GM12878 (cell line): ENCODE data around the gene PRKN. TPM values are rescaled to one million over a fixed set of nuclear protein-coding genes. Genes with fewer than 3 reads are reported as not detected.

Source experiments
- ATAC-seq: fragments of 200-7000 bp; cut with Tn5 transposase; 3 replicates; pipeline ENCODE4 v1.9.1; 2020; ENCODE audit warnings: mild to moderate bottlenecking, moderate library complexity
- BruUV-seq: library from RNA; stranded (reverse); fragments of 400-500 nt; replicated peaks from 2 replicates; lab custom pipeline; 2021; lab: Mats Ljungman, UMichigan
- CTCF ChIA-PET: fragments of 300-600 bp; sonication (Branson Sonifier 250); formaldehyde crosslinking; extraction: SDS; loops from one replicate; lab custom pipeline; 2021; ENCODE audit warnings: inconsistent platforms; lab: Yijun Ruan, JAX
- POLR2A ChIA-PET: fragments of 350-600 bp; formaldehyde crosslinking; extraction: SDS; loops from one replicate; lab custom pipeline; 2021; ENCODE audit warnings: inconsistent platforms; lab: Charles Lee
- RAD21 ChIA-PET: fragments of 300-600 bp; sonication (Branson Sonifier 250); formaldehyde crosslinking; loops from one replicate; lab custom pipeline; 2023; ENCODE audit warnings: antibody characterized with exemption; ENCODE audit not compliant: unreplicated experiment; lab: Charles Lee
- SMC1A ChIA-PET: fragments of 300-600 bp; sonication (Branson Sonifier 250); formaldehyde crosslinking; loops from one replicate; lab custom pipeline; 2023; ENCODE audit not compliant: unreplicated experiment, uncharacterized antibody; lab: Charles Lee
- DNase-seq: peaks from one replicate; pipeline ENCODE4 v3.0.0-alpha.2; 2011; ENCODE audit warnings: low read depth, low spot score
- FAIRE-seq: peaks from 3 replicates; lab custom pipeline; 2011; peaks lifted over from hg19 to GRCh38; lab: Jason Lieb, UNC
- H2AFZ ChIP-seq: 2 replicates; pipeline ENCODE4 v1.6.0; 2011; ENCODE audit warnings: low read depth, low read length, control low read depth; ENCODE audit not compliant: control insufficient read depth
- H3K27ac ChIP-seq: 2 replicates; pipeline ENCODE4 v1.5.1; 2011; ENCODE audit warnings: control low read depth; ENCODE audit not compliant: control insufficient read depth, insufficient read depth
- H3K27me3 ChIP-seq, 2 experiments: replicated peaks in 1 of 2; 2 replicates each; pipeline versions ENCODE4 v1.6.0 to v1.6.1; 2011; ENCODE audit warnings: low read length in 1 of 2; ENCODE audit not compliant: control insufficient read depth in 2 of 2, insufficient read depth in 2 of 2
- H3K36me3 ChIP-seq, 2 experiments: 2 replicates each; pipeline ENCODE4 v1.5.1; 2011; ENCODE audit warnings: low read length in 1 of 2; ENCODE audit not compliant: control insufficient read depth in 2 of 2, insufficient read depth in 2 of 2
- H3K4me1 ChIP-seq: 2 replicates; pipeline ENCODE4 v1.6.1; 2011; ENCODE audit warnings: mild to moderate bottlenecking, low read length, moderate library complexity, mixed read lengths; ENCODE audit not compliant: control insufficient read depth, insufficient read depth
- H3K4me2 ChIP-seq: 2 replicates; pipeline ENCODE4 v1.6.0; 2011; ENCODE audit warnings: control low read depth; ENCODE audit not compliant: control insufficient read depth, insufficient read depth
- H3K4me3 ChIP-seq: fragments of 200-600 bp; sonication (generic); 2 replicates; pipeline ENCODE4 v1.5.1; 2016
- H3K79me2 ChIP-seq: 2 replicates; pipeline ENCODE4 v1.6.0; 2011; ENCODE audit warnings: low read length; ENCODE audit not compliant: control insufficient read depth, insufficient read depth
- H3K9ac ChIP-seq: 2 replicates; pipeline ENCODE4 v1.8.0; 2011; ENCODE audit warnings: low read length, control low read depth, mixed read lengths; ENCODE audit not compliant: control insufficient read depth, insufficient read depth
- H3K9me3 ChIP-seq: replicated peaks from 3 replicates; pipeline ENCODE4 v1.5.1; 2011; ENCODE audit warnings: mild to moderate bottlenecking, low read length; ENCODE audit not compliant: control insufficient read depth, insufficient read depth
- H4K20me1 ChIP-seq: 2 replicates; pipeline ENCODE4 v1.6.0; 2011; ENCODE audit not compliant: control insufficient read depth, insufficient read depth
- ATF2 ChIP-seq: IDR thresholded peaks from 2 replicates; pipeline ENCODE4 v1.6.1; 2012; ENCODE audit warnings: low read length, inconsistent platforms
- BCLAF1 ChIP-seq: fragments of 450-650 bp; IDR thresholded peaks from 2 replicates; pipeline ENCODE4 v1.6.1; 2017; ENCODE audit warnings: antibody characterized with exemption, mild to moderate bottlenecking, moderate library complexity
- CBFB ChIP-seq: IDR thresholded peaks from 2 replicates; pipeline ENCODE4 v1.6.1; 2016; ENCODE audit warnings: antibody characterized with exemption, low read depth
- IKZF2 ChIP-seq, 2 experiments: fragments of 450-650 bp; IDR thresholded peaks; 2 replicates each; pipeline ENCODE4 v1.6.1; 2017; ENCODE audit warnings: mild to moderate bottlenecking in 2 of 2, moderate library complexity in 2 of 2
- JUNB ChIP-seq: IDR thresholded peaks from 2 replicates; pipeline ENCODE4 v1.6.1; 2016; ENCODE audit warnings: antibody characterized with exemption, mild to moderate bottlenecking
- PML ChIP-seq: IDR thresholded peaks from 2 replicates; pipeline ENCODE4 v1.6.1; 2012; ENCODE audit warnings: low read length, inconsistent platforms
- SMC3 ChIP-seq: IDR thresholded peaks from 2 replicates; pipeline ENCODE4 v1.6.1; 2011; ENCODE audit warnings: low read length, improper control_type of control experiment, borderline replicate concordance
- WGBS: methylation state at CpG from one replicate; pipeline ENCODE4 v1.1.6; 2016; ENCODE audit warnings: low lambda C conversion rate; ENCODE audit not compliant: insufficient replicate concordance, insufficient coverage; ENCODE audit errors: missing lambda C conversion rate; 5-methylcytosine and 5-hydroxymethylcytosine counted together
- in situ Hi-C: fragments of 300-500 bp; cut with MboI; formaldehyde crosslinking; loops from 9 replicates; pipeline ENCODE4 v1.14.3; 2018; ENCODE audit warnings: mixed read lengths
- intact Hi-C: fragments of 100-400 bp; cut with micrococcal nuclease; formaldehyde crosslinking; loops from one replicate; pipeline ENCODE4 v1.14.2; 2022; ENCODE audit not compliant: unreplicated experiment
- polyA plus RNA-seq, 11 experiments: library from polyadenylated mRNA; depleted of rRNA in 4 of 11; unstranded in 6 of 11; stranded (reverse) in 5 of 11; fragments of >200 nt; fragmentation: Nextera tagmentation in 4 of 11; fragmentation: Illumina TruSeq in 1 of 11; extraction: Ambion mirVana in 4 of 11; extraction: Trizol in 1 of 11; gene quantifications; 1 replicate in 1 of 11; 2 replicates in 10 of 11; pipeline versions ENCODE4 v1.2.1 to v1.2.3, GENCODE V29; 2011 to 2016; ENCODE audit warnings: inconsistent platforms in 2 of 11, missing spikeins in 2 of 11, low read depth in 1 of 11
- total RNA-seq, 4 experiments: library from RNA; depleted of rRNA in 3 of 4; stranded (reverse); fragments of >200 nt in 3 of 4; fragmentation: Illumina TruSeq in 1 of 4; extraction: Trizol in 1 of 4; gene quantifications; 2 replicates each; pipeline versions ENCODE4 v1.2.1 to v1.2.3, GENCODE V29; 2013 to 2021
- TF ChIP-seq, protein P1 (sequence below): fragments of 450-650 bp; IDR thresholded peaks from 2 replicates; pipeline ENCODE4 v1.6.1; 2016; ENCODE audit warnings: mild to moderate bottlenecking, moderate library complexity, borderline replicate concordance
- TF ChIP-seq, protein P2 (sequence below): fragments of 450-650 bp; IDR thresholded peaks from 2 replicates; pipeline ENCODE4 v1.6.1; 2017; ENCODE audit warnings: mild to moderate bottlenecking
- TF ChIP-seq, protein P3 (sequence below): fragments of 450-650 bp; IDR thresholded peaks from 2 replicates; pipeline ENCODE4 v1.6.1; 2017; ENCODE audit warnings: borderline replicate concordance

PRKN gene
- total and polyA plus RNA-seq, 10 of the 15 experiments (the other 5 are each of a cell fraction or from before 2014, with no cell fraction given), result 0.06 to 0.09 TPM; not detected in 8

- Histone ChIP-seq H3K4me3 (no peak overlapping the region), H3K36me3 (no peaks in the 10 kb centered on the region), H3K79me2 (no peaks in the 10 kb centered on the region), H3K27ac (no peak overlapping the region), H3K4me1 (no peaks in the 10 kb centered on the region), H3K9ac (no peak overlapping the region), H3K9me3 (no peaks in the 10 kb centered on the region), H2AFZ (no peak overlapping the region), H3K4me2 (no peak overlapping the region), H4K20me1 (no peaks in the 10 kb centered on the region), H3K27me3 (no peaks in the 10 kb centered on the region)
- ChIA-PET SMC1A (no interaction called here), RAD21 (no interaction called here), CTCF (no interaction called here), POLR2A (no interaction called here)
- ATAC-seq (no peak), FAIRE-seq (no peak), DNase-seq (no peak)
- WGBS, result 37% methylated on average over 18 of the region's 18 CpGs
- intact Hi-C loops, result no loop called here
- in situ Hi-C loops, result no loop called here
- BruUV-seq, result no TSS peak
- TF ChIP-seq CBFB, result no peak
- no peak for TF ChIP-seq SMC3
- TF ChIP-seq, protein P1, sequence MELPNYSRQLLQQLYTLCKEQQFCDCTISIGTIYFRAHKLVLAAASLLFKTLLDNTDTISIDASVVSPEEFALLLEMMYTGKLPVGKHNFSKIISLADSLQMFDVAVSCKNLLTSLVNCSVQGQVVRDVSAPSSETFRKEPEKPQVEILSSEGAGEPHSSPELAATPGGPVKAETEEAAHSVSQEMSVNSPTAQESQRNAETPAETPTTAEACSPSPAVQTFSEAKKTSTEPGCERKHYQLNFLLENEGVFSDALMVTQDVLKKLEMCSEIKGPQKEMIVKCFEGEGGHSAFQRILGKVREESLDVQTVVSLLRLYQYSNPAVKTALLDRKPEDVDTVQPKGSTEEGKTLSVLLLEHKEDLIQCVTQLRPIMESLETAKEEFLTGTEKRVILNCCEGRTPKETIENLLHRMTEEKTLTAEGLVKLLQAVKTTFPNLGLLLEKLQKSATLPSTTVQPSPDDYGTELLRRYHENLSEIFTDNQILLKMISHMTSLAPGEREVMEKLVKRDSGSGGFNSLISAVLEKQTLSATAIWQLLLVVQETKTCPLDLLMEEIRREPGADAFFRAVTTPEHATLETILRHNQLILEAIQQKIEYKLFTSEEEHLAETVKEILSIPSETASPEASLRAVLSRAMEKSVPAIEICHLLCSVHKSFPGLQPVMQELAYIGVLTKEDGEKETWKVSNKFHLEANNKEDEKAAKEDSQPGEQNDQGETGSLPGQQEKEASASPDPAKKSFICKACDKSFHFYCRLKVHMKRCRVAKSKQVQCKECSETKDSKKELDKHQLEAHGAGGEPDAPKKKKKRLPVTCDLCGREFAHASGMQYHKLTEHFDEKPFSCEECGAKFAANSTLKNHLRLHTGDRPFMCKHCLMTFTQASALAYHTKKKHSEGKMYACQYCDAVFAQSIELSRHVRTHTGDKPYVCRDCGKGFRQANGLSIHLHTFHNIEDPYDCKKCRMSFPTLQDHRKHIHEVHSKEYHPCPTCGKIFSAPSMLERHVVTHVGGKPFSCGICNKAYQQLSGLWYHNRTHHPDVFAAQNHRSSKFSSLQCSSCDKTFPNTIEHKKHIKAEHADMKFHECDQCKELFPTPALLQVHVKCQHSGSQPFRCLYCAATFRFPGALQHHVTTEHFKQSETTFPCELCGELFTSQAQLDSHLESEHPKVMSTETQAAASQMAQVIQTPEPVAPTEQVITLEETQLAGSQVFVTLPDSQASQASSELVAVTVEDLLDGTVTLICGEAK, result no peak
- no peak for TF ChIP-seq IKZF2 (IDR thresholded peaks at IDR 0.05)
- TF ChIP-seq JUNB, result no peak
- TF ChIP-seq ATF2, result no peak
- TF ChIP-seq, protein P2, sequence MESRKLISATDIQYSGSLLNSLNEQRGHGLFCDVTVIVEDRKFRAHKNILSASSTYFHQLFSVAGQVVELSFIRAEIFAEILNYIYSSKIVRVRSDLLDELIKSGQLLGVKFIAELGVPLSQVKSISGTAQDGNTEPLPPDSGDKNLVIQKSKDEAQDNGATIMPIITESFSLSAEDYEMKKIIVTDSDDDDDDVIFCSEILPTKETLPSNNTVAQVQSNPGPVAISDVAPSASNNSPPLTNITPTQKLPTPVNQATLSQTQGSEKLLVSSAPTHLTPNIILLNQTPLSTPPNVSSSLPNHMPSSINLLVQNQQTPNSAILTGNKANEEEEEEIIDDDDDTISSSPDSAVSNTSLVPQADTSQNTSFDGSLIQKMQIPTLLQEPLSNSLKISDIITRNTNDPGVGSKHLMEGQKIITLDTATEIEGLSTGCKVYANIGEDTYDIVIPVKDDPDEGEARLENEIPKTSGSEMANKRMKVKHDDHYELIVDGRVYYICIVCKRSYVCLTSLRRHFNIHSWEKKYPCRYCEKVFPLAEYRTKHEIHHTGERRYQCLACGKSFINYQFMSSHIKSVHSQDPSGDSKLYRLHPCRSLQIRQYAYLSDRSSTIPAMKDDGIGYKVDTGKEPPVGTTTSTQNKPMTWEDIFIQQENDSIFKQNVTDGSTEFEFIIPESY, result no peak
- TF ChIP-seq, protein P3, sequence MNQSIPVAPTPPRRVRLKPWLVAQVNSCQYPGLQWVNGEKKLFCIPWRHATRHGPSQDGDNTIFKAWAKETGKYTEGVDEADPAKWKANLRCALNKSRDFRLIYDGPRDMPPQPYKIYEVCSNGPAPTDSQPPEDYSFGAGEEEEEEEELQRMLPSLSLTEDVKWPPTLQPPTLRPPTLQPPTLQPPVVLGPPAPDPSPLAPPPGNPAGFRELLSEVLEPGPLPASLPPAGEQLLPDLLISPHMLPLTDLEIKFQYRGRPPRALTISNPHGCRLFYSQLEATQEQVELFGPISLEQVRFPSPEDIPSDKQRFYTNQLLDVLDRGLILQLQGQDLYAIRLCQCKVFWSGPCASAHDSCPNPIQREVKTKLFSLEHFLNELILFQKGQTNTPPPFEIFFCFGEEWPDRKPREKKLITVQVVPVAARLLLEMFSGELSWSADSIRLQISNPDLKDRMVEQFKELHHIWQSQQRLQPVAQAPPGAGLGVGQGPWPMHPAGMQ, result no peak
- TF ChIP-seq BCLAF1, result no peak
- TF ChIP-seq PML, result no peak
Measured at GRCh38 chr6:161833099-161833860, 894.3 kb downstream of the PRKN start.
